Measurements from ENCODE around the gene RXYLT1. TPM values are rescaled to one million over a fixed set of nuclear protein-coding genes. Genes with fewer than 3 reads are reported as not detected.

RXYLT1 gene
- total RNA-seq, 1 donor from 2014 or later, result 10.8 TPM

- Histone ChIP-seq H3K4me2 (no peak overlapping the region), H3K9me3 (ENCODE audit: low read depth) (no peaks in the 10 kb centered on the region), H3K9ac (no peak overlapping the region), H3K27me3 (no peaks in the 10 kb centered on the region), H3K27ac (no peak overlapping the region), H3K4me3 (no peak overlapping the region), H3K4me1 (peaks cover 5% of the 10 kb centered on the region), H3F3A (ENCODE audit: low read depth) (no peaks in the 10 kb centered on the region), H3K79me2 (ENCODE audit: low read depth) (peaks cover 8% of the 10 kb centered on the region), H2AFZ (replicated peaks) (no peak overlapping the region), H3K36me3 (no peaks in the 10 kb centered on the region), H4K20me1 (ENCODE audit: low read depth) (no peaks in the 10 kb centered on the region)
- peaks cover 3% of the 10 kb centered on the region for H3K27me3 Mint-ChIP-seq (ENCODE audit: insufficient read depth, low read depth)
- no peak overlapping the region for H3K27ac Mint-ChIP-seq
- no peak for DNase-seq (ENCODE audit: low spot score)
- H3K9me3 Mint-ChIP-seq, result no peaks in the 10 kb centered on the region
- TF ChIP-seq EZH2 (IDR thresholded peaks at IDR 0.05), result no peak
- TF ChIP-seq CTCF (IDR thresholded peaks at IDR 0.05), result no peak
- no peak for TF ChIP-seq EZH2phosphoT487 (IDR thresholded peaks at IDR 0.05)
- peaks cover 2% of the 10 kb centered on the region for H3K36me3 Mint-ChIP-seq
- no peak overlapping the region for H3K4me3 Mint-ChIP-seq
- peaks cover 2% of the 10 kb centered on the region for H3K4me1 Mint-ChIP-seq
These were observed 74.3 kb downstream of the RXYLT1 start for GRCh38 chr12:63853978-63854377.

GRCh38 chr12:63855299-63855698, 75.6 kb downstream of the RXYLT1 start:
- H2AFZ ChIP-seq (replicated peaks), result no peak overlapping the region
- TF ChIP-seq EZH2 (IDR thresholded peaks at IDR 0.05) (no peak), CTCF (IDR thresholded peaks at IDR 0.05) (no peak), EZH2phosphoT487 (IDR thresholded peaks at IDR 0.05) (no peak)
- Mint-ChIP-seq H3K4me1 (no peaks in the 10 kb centered on the region), H3K27me3 (ENCODE audit: insufficient read depth, low read depth) (peaks cover 3% of the 10 kb centered on the region), H3K27ac (no peak overlapping the region), H3K36me3 (peaks cover 2% of the 10 kb centered on the region), H3K9me3 (no peaks in the 10 kb centered on the region), H3K4me3 (no peak overlapping the region)
- H3K4me3 ChIP-seq, result no peak overlapping the region
- H3K36me3 ChIP-seq, result no peaks in the 10 kb centered on the region
- H3K27me3 ChIP-seq, result no peaks in the 10 kb centered on the region
- H4K20me1 ChIP-seq (ENCODE audit: low read depth), result no peaks in the 10 kb centered on the region
- H3K9me3 ChIP-seq (ENCODE audit: low read depth), result no peaks in the 10 kb centered on the region
- DNase-seq (ENCODE audit: low spot score), result no peak
- no peak overlapping the region for H3K27ac ChIP-seq
- H3F3A ChIP-seq (ENCODE audit: low read depth), result no peaks in the 10 kb centered on the region
- H3K4me1 ChIP-seq, result no peaks in the 10 kb centered on the region
- H3K9ac ChIP-seq, result no peak overlapping the region
- no peak overlapping the region for H3K4me2 ChIP-seq
- peaks cover 8% of the 10 kb centered on the region for H3K79me2 ChIP-seq (ENCODE audit: low read depth)

DNA sequence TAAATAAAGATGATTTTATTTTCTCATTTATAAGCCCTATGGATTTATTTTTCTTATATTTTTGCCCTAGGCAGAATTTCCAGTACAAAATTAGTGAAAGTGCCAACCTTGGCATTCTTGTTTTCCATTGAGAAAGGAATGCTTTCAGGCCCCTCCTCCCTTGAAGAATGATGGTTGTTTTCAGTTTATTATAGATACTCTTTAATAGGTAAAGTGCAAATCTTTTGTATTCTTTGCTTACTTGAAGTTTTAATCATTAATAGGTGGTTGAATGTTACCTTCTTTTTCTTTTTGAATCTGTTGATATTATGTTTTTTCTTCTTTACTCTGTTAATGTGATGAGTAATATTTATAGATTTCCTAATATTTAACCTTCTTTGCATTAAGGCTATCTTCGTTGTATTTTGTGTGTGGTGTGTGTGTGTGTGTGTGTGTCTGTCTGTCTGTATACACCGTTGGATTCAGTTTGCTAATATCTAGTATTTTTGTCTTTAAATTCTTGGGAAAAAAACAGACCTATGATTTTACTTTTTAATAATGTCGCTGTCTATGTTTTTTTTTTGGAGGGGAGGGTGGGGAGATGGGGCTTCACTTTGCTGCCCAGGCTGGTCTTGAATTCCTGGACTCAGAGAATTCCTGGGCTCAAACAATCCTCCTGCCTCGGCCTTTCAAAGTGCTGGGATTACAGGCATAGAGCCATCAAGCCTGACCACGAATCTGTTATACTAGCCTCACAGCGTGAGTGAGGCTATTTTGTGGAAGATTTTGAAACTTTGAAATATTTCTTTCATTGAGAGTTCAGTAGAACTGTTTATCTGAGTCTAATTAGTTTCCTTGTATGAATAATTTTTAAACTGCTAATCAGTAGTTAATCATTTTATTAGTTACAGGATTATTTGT, 78.3 kb downstream of the RXYLT1 start:
- H3K4me1 Mint-ChIP-seq, result peaks cover 9% of the 10 kb centered on the region
- H3K27me3 Mint-ChIP-seq (ENCODE audit: insufficient read depth, low read depth), result no peaks in the 10 kb centered on the region
- Histone ChIP-seq H3K9ac (no peak overlapping the region), H3K36me3 (no peaks in the 10 kb centered on the region), H3K4me3 (no peak overlapping the region), H3K79me2 (ENCODE audit: low read depth) (no peaks in the 10 kb centered on the region), H3K27ac (no peak overlapping the region), H3K27me3 (no peaks in the 10 kb centered on the region), H3F3A (ENCODE audit: low read depth) (no peaks in the 10 kb centered on the region), H4K20me1 (ENCODE audit: low read depth) (no peaks in the 10 kb centered on the region), H3K4me2 (no peak overlapping the region), H2AFZ (replicated peaks) (no peak overlapping the region), H3K4me1 (no peaks in the 10 kb centered on the region), H3K9me3 (ENCODE audit: low read depth) (no peaks in the 10 kb centered on the region)
- H3K36me3 Mint-ChIP-seq, result peaks cover 4% of the 10 kb centered on the region
- no peak for TF ChIP-seq EZH2phosphoT487 (IDR thresholded peaks at IDR 0.05)
- TF ChIP-seq CTCF (IDR thresholded peaks at IDR 0.05), result no peak
- no peak for TF ChIP-seq EZH2 (IDR thresholded peaks at IDR 0.05)
- no peaks in the 10 kb centered on the region for H3K9me3 Mint-ChIP-seq
- DNase-seq (ENCODE audit: low spot score), result no peak
- H3K27ac Mint-ChIP-seq, result no peak overlapping the region
- H3K4me3 Mint-ChIP-seq, result no peak overlapping the region

Small RNA genes lying within 50 kb of the gene (small RNA-seq; reads per million reads assigned to genes)
- gene AC084357.1, result not detected

Other genes with a start within 250 kb of the RXYLT1 start
- gene DPY19L2, start 111.4 kb upstream of the RXYLT1 start, total RNA-seq (ENCODE audit: low replicate concordance), result 14.7 and 21.2 TPM in 2 replicates
- gene SRGAP1, start 64.8 kb downstream of the RXYLT1 start, total RNA-seq (ENCODE audit: low replicate concordance), result 1.5 and 3.0 TPM in 2 replicates

All from neural progenitor cell (in vitro differentiated cells).